ENCODE results near the gene ERLIN1.

The ERLIN1 gene

DNA sequence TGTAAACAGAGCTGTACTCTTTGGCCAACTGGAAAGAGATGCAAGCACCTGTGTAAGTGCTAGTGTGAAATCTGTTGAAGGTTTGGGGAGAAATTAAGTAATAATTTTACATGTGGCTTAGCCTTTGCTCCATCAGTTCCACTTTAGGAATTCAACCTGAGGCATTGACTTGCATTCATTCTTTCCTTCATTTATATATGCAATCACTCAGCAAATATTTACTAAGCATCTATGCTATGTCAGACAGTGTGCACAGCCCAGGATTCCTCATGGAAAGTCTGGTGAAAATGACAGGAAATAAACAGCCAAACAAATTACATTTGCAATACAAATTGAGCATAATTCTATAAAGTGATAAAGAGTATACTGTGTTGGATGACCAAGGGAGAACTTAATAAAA is 50.3 kb downstream of the ERLIN1 start:
- no peak overlapping the region for H3K4me3 ChIP-seq (replicated peaks; ENCODE audit: insufficient read depth, low read length)
- TF ChIP-seq, protein P1, sequence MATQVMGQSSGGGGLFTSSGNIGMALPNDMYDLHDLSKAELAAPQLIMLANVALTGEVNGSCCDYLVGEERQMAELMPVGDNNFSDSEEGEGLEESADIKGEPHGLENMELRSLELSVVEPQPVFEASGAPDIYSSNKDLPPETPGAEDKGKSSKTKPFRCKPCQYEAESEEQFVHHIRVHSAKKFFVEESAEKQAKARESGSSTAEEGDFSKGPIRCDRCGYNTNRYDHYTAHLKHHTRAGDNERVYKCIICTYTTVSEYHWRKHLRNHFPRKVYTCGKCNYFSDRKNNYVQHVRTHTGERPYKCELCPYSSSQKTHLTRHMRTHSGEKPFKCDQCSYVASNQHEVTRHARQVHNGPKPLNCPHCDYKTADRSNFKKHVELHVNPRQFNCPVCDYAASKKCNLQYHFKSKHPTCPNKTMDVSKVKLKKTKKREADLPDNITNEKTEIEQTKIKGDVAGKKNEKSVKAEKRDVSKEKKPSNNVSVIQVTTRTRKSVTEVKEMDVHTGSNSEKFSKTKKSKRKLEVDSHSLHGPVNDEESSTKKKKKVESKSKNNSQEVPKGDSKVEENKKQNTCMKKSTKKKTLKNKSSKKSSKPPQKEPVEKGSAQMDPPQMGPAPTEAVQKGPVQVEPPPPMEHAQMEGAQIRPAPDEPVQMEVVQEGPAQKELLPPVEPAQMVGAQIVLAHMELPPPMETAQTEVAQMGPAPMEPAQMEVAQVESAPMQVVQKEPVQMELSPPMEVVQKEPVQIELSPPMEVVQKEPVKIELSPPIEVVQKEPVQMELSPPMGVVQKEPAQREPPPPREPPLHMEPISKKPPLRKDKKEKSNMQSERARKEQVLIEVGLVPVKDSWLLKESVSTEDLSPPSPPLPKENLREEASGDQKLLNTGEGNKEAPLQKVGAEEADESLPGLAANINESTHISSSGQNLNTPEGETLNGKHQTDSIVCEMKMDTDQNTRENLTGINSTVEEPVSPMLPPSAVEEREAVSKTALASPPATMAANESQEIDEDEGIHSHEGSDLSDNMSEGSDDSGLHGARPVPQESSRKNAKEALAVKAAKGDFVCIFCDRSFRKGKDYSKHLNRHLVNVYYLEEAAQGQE (IDR thresholded peaks at IDR 0.05; ENCODE audit: insufficient replicate concordance, low read depth): no peak
- H3K27ac ChIP-seq (replicated peaks): no peak overlapping the region
- H3K27me3 ChIP-seq (ENCODE audit: insufficient read depth, poor library complexity, severe bottlenecking): peaks cover 2% of the 10 kb centered on the region
- no peak for DNase-seq (ENCODE audit: low read depth in 1 of 2, low spot score in 1 of 2)

GRCh38 chr10:100133801-100134200 is 52.0 kb downstream of the ERLIN1 start:
- no peak overlapping the region for H3K4me3 ChIP-seq (replicated peaks; ENCODE audit: insufficient read depth, low read length)
- H3K27ac ChIP-seq (replicated peaks): no peak overlapping the region
- no peaks in the 10 kb centered on the region for H3K27me3 ChIP-seq (ENCODE audit: insufficient read depth, poor library complexity, severe bottlenecking)
- no peak for DNase-seq (ENCODE audit: low read depth in 1 of 2, low spot score in 1 of 2)
- no peak for TF ChIP-seq POLR2AphosphoS5 (IDR thresholded peaks at IDR 0.05; ENCODE audit: low read depth)
- TF ChIP-seq, protein P1 (IDR thresholded peaks at IDR 0.05; ENCODE audit: insufficient replicate concordance, low read depth): no peak

DNA sequence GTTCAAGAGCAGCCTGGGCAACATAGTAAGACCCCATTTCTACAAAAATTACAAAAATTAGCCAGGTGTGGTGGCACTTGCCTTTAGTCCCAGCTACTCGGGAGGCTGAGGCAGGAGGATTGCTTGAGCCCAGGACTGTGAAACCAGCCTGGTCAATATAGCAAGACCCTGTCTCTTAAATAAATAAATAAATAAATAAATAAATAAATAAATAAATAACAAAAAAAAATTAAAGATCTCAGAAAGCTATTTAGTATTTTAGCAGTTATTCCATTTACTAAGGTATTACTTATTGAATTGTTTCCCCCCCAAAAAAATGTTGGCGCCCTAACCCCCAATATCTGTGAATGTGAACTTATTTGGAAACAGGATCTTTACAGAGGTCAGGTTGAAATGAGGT is 53.4 kb downstream of the ERLIN1 start:
- TF ChIP-seq CTCF (IDR thresholded peaks at IDR 0.05; ENCODE audit: insufficient read depth, low read length) (no peak), GABPA (IDR thresholded peaks at IDR 0.05; ENCODE audit: low read depth) (no peak), POLR2AphosphoS5 (IDR thresholded peaks at IDR 0.05; ENCODE audit: low read depth) (no peak), SPI1 (IDR thresholded peaks at IDR 0.05; ENCODE audit: borderline replicate concordance, low read depth) (no peak)
- TF ChIP-seq, protein P1 (IDR thresholded peaks at IDR 0.05; ENCODE audit: insufficient replicate concordance, low read depth): no peak
- Histone ChIP-seq H3K4me3 (replicated peaks; ENCODE audit: insufficient read depth, low read length) (no peak overlapping the region), H3K27ac (replicated peaks) (no peak overlapping the region), H3K27me3 (ENCODE audit: insufficient read depth, poor library complexity, severe bottlenecking) (no peaks in the 10 kb centered on the region)
- no peak for DNase-seq (ENCODE audit: low read depth in 1 of 2, low spot score in 1 of 2)

GRCh38 chr10:100131571-100131970 is 54.3 kb downstream of the ERLIN1 start:
- TF ChIP-seq POLR2AphosphoS5 (IDR thresholded peaks at IDR 0.05; ENCODE audit: low read depth): no peak
- TF ChIP-seq, protein P1 (IDR thresholded peaks at IDR 0.05; ENCODE audit: insufficient replicate concordance, low read depth): no peak
- TF ChIP-seq SPI1 (IDR thresholded peaks at IDR 0.05; ENCODE audit: borderline replicate concordance, low read depth): no peak
- TF ChIP-seq GABPA (IDR thresholded peaks at IDR 0.05; ENCODE audit: low read depth): no peak
- TF ChIP-seq CTCF (IDR thresholded peaks at IDR 0.05; ENCODE audit: insufficient read depth, low read length): no peak
- Histone ChIP-seq H3K4me3 (replicated peaks; ENCODE audit: insufficient read depth, low read length) (no peak overlapping the region), H3K27me3 (ENCODE audit: insufficient read depth, poor library complexity, severe bottlenecking) (no peaks in the 10 kb centered on the region), H3K27ac (replicated peaks) (no peak overlapping the region)
- no peak for DNase-seq (ENCODE audit: low read depth in 1 of 2, low spot score in 1 of 2)

Data from HL-60 (cell line).